Measurements from ENCODE around the gene MORN3. TPM values are rescaled to one million over a fixed set of nuclear protein-coding genes. Genes with fewer than 3 reads are reported as not detected.

The MORN3 gene, protein sequence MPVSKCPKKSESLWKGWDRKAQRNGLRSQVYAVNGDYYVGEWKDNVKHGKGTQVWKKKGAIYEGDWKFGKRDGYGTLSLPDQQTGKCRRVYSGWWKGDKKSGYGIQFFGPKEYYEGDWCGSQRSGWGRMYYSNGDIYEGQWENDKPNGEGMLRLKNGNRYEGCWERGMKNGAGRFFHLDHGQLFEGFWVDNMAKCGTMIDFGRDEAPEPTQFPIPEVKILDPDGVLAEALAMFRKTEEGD
- polyA plus RNA-seq (2012; ENCODE audit: insufficient read length, low read depth), result 0.20 TPM

DNA sequence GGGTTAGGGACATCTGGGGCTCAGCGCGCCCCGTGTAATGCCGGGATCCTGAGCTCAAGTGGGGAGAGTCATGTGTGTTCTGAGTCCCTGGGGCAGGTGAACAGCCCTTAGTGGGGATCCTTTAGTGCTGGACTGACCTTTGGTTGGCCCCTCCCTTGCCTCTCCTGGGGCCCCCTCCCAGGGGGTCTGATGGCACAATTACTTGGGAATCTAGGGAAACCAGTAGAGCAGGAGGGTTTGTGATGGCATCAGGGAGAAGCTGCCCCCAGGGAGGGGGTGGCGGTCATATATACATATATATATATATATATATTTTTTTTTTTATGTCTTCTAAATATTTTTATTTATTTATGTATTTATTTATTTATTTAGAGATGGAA, at the start of gene MORN3:
Gene MORN3 (minus strand): TSS at position 134 of the 380 bp plus-strand sequence. CDS start 171 bp downstream, outside the sequence.
- no peak for TF ChIP-seq FOXP2 (optimal IDR thresholded peaks at IDR 0.05; ENCODE audit: borderline replicate concordance, extremely low read depth, extremely low read length, insufficient read depth)
- TF ChIP-seq SIN3A (IDR thresholded peaks at IDR 0.05; ENCODE audit: borderline replicate concordance, insufficient read depth, low read length), result no peak
- TF ChIP-seq, protein P1, sequence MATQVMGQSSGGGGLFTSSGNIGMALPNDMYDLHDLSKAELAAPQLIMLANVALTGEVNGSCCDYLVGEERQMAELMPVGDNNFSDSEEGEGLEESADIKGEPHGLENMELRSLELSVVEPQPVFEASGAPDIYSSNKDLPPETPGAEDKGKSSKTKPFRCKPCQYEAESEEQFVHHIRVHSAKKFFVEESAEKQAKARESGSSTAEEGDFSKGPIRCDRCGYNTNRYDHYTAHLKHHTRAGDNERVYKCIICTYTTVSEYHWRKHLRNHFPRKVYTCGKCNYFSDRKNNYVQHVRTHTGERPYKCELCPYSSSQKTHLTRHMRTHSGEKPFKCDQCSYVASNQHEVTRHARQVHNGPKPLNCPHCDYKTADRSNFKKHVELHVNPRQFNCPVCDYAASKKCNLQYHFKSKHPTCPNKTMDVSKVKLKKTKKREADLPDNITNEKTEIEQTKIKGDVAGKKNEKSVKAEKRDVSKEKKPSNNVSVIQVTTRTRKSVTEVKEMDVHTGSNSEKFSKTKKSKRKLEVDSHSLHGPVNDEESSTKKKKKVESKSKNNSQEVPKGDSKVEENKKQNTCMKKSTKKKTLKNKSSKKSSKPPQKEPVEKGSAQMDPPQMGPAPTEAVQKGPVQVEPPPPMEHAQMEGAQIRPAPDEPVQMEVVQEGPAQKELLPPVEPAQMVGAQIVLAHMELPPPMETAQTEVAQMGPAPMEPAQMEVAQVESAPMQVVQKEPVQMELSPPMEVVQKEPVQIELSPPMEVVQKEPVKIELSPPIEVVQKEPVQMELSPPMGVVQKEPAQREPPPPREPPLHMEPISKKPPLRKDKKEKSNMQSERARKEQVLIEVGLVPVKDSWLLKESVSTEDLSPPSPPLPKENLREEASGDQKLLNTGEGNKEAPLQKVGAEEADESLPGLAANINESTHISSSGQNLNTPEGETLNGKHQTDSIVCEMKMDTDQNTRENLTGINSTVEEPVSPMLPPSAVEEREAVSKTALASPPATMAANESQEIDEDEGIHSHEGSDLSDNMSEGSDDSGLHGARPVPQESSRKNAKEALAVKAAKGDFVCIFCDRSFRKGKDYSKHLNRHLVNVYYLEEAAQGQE (IDR thresholded peaks at IDR 0.05; ENCODE audit: insufficient read depth in 1 of 2, low read depth in 2 of 2, low read length in 2 of 2), result no peak
- TF ChIP-seq TAF1 (IDR thresholded peaks at IDR 0.05; ENCODE audit: borderline replicate concordance, insufficient read depth, low read length), result no peak
- no peak for TF ChIP-seq POLR2AphosphoS5 (IDR thresholded peaks at IDR 0.05; ENCODE audit: low read depth, low read length)

DNA sequence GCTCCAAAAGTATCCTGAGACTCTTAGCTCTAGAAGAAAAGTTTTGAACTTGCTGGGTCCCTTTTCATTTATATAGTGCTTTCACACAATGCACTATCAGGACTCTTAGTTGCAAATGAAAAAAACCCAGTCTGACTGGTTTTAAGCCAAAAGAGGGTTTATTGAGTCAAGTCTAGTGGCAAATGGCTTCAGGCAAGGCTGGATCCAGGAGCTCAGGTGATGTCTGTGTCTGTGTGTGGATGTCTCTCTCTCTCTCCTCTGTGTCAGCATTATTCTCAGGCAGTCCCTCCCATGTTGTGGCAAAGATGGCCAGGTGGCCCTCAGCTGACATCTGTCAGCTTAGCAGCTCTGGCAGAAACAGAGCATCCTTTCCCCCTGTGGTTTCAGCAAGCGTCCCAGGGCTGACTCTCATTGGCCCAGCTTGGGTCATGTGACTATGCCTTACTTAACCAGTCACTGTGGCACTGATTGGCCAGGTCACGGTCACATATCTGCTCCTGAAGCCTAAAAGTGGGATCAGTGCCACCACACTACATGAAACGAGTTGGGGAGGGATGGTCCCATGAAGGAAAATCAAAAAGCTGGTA, 49.3 kb upstream of the MORN3 start:
- no peak for TF ChIP-seq POLR2AphosphoS5 (IDR thresholded peaks at IDR 0.05; ENCODE audit: low read depth, low read length)
- TF ChIP-seq TAF1 (IDR thresholded peaks at IDR 0.05; ENCODE audit: borderline replicate concordance, insufficient read depth, low read length), result no peak
- no peak for TF ChIP-seq FOXP2 (optimal IDR thresholded peaks at IDR 0.05; ENCODE audit: borderline replicate concordance, extremely low read depth, extremely low read length, insufficient read depth)
- no peak for TF ChIP-seq SIN3A (IDR thresholded peaks at IDR 0.05; ENCODE audit: borderline replicate concordance, insufficient read depth, low read length)
- TF ChIP-seq, protein P1 (IDR thresholded peaks at IDR 0.05; ENCODE audit: insufficient read depth in 1 of 2, low read depth in 2 of 2, low read length in 2 of 2), result no peak

DNA sequence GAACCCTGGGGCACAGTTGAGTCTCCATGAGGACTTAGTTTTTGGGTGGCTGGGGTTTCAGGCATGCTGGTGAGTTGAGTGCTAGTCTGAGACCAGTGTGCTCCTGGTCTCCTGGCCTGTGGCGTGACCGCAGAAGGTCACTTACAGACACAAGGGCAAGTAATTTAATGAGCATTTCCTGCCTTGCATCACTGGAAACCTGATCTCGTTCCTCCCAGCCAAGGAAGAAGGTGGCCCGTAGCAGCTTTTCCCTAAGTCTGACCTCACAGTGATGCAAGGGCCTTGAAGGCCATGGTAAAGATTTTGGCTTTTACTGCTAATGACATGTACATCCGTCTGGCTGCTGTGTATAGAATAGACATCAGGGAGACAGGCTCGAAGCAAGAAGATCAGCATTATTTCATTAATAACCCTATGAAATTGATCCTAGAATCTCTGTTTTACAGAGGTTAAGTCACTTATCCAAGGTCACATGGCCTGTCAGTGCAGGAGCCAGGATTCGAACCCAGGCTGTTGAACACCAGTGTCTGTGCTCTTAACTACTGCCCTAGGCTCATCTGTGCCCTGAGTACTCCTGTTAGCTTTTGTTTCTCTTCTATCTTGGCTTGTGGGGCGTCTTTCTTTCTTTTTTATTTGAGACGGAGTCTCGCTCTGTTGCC, 47.7 kb upstream of the MORN3 start:
- TF ChIP-seq SIN3A (IDR thresholded peaks at IDR 0.05; ENCODE audit: borderline replicate concordance, insufficient read depth, low read length), result peak; percentile 52; the same call in 1 of the 2 replicates
- TF ChIP-seq POLR2AphosphoS5 (IDR thresholded peaks at IDR 0.05; ENCODE audit: low read depth, low read length), result peak; percentile 49; the same call in 1 of the 2 replicates
- TF ChIP-seq TAF1 (IDR thresholded peaks at IDR 0.05; ENCODE audit: borderline replicate concordance, insufficient read depth, low read length), result 0 out of 2 replicates have a peak, but pooled peaks have one; percentile 51
- TF ChIP-seq, protein P1 (IDR thresholded peaks at IDR 0.05; ENCODE audit: insufficient read depth in 1 of 2, low read depth in 2 of 2, low read length in 2 of 2), result no peak
- TF ChIP-seq FOXP2 (optimal IDR thresholded peaks at IDR 0.05; ENCODE audit: borderline replicate concordance, extremely low read depth, extremely low read length, insufficient read depth), result peak; percentile 45

DNA sequence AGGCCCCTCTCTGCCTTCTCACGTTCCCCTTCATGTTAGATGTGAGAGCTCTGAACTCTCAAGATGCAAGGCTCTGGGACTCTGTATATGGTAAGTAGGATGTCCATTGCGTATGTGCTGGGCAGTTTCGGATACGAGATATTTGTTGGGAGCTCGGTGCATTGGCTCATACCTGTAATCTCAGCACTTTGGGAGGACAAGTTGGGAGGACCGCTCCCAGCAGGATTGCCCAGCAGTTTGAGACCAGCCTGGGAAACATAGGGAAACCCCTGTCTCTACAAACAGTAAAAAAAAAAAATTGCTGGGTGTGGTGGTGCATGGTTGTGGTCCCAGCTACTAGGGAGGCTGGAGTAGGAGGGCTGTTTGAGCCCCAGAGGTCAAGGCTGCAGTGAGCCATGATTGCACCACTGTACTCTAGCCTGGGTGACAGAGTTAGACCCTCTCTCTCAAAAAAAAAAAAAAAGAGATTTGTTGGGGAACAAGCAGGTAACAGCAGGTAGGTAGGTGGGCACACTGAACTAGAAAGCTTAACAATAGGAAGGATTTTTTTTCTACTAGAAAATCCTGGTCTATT, 46.5 kb upstream of the MORN3 start:
- TF ChIP-seq, protein P1 (IDR thresholded peaks at IDR 0.05; ENCODE audit: insufficient read depth in 1 of 2, low read depth in 2 of 2, low read length in 2 of 2), result no peak
- no peak for TF ChIP-seq POLR2AphosphoS5 (IDR thresholded peaks at IDR 0.05; ENCODE audit: low read depth, low read length)
- TF ChIP-seq FOXP2 (optimal IDR thresholded peaks at IDR 0.05; ENCODE audit: borderline replicate concordance, extremely low read depth, extremely low read length, insufficient read depth), result no peak
- no peak for TF ChIP-seq TAF1 (IDR thresholded peaks at IDR 0.05; ENCODE audit: borderline replicate concordance, insufficient read depth, low read length)

Data from PFSK-1 (cell line).